IMR-90 (cell line): ENCODE measurements around the gene CST7.

Source experiments
- CTCF ChIP-seq: conservative IDR thresholded peaks from 2 replicates; pipeline ENCODE4 v1.5.1; 2012; ENCODE audit warnings: mild to moderate bottlenecking, low read depth, low read length, improper control_type of control experiment
- POLR2A ChIP-seq: IDR thresholded peaks from 2 replicates; pipeline ENCODE4 v1.6.1; 2012; ENCODE audit warnings: mild to moderate bottlenecking, low read depth, low read length

GRCh38 chr20:24972341-24972740 lies 23.3 kb downstream of the CST7 start:
- TF ChIP-seq CTCF, result no peak
- no peak for TF ChIP-seq POLR2A
